ENCODE results near the gene FAM20B.

Gene FAM20B

GRCh38 chr1:179083533-179083932 lies 57.8 kb downstream of the FAM20B start:
- FAIRE-seq (peak; percentile 71), DNase-seq (ENCODE audit: extremely low spot score, insufficient read length, low read depth) (no peak)

- FAIRE-seq (no peak), DNase-seq (ENCODE audit: extremely low spot score, insufficient read length, low read depth) (no peak)
These were observed 62.0 kb downstream of the FAM20B start for GRCh38 chr1:179087665-179088064.

DNA sequence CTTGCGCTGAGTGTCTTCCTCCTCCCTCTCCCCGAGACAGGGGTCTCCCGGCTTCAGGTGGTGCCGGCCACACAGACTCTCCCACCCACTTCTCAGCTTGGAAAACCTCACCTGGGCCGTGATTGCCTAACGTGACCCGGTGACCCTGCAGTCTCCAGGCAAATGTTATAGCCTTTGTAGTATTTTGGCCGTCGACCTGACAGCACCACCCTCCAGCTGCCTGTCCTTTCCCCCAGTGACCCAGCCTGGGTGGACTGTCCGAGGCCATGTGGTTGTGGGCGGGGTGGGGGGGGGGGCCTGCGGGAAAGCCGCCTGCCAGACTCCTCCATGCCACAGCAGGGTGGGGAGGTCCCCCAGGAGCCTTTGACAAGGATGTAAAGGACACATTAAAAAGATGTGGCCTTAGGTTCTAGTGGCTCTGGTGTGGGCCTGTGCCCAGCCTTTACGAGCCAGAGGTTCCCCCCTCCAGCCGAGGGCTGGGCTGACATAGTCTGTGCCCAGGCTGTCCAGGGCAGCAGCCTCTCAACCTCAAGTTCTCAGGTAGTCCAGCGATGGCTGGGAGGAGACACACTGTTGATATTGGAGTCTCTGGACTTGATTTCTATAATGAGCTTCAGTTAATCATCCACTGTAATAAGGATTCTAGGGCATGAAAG lies 64.3 kb downstream of the FAM20B start:
- DNase-seq (ENCODE audit: extremely low spot score, insufficient read length, low read depth) (no peak), FAIRE-seq (no peak)

DNA sequence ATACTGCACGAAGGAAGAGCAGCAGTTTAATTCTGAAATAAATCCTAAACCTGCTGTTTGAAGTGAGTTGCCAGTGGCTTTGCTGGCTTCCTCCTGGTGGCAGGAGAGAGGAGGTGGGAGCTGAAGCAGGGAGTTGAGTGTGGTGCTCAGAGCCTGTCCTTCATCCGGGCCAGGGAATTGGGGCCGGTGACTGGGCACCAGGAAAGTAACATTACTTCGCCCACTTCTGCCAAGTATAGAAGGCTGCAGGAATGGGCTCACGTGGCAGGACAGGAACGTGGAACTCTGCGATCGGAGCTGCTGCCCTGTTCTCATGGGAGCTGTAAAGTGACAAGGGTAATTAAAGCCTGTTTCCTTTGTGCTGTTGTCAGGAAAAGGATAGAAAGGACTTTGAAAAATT lies 64.8 kb downstream of the FAM20B start:
- DNase-seq (ENCODE audit: extremely low spot score, insufficient read length, low read depth) (no peak), FAIRE-seq (no peak)

- DNase-seq (ENCODE audit: extremely low spot score, insufficient read length, low read depth): no peak
- FAIRE-seq: no peak
These were observed 65.2 kb downstream of the FAM20B start for GRCh38 chr1:179090923-179091322.

- FAIRE-seq: no peak
- no peak for DNase-seq (ENCODE audit: extremely low spot score, insufficient read length, low read depth)
These were observed 66.0 kb downstream of the FAM20B start for GRCh38 chr1:179091691-179092165.

- FAIRE-seq: no peak
- DNase-seq (ENCODE audit: extremely low spot score, insufficient read length, low read depth): no peak
These were observed 67.3 kb downstream of the FAM20B start for GRCh38 chr1:179092896-179093461.

DNA sequence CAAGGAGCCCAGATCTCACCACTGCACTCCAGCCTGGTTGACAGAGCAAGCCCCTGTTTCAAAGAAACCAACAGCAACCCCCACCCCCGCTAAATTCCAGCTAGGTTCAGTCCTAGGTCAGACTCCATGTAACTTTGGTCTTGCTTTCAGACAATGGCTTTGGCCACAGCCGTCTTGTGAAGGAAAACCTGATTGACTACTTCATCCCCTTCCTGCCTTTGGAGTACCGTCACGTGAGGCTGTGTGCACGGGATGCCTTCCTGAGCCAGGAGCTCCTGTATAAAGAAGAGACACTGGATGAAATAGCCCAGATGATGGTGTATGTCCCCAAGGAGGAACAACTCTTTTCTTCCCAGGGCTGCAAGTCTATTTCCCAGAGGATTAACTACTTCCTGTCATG lies 69.1 kb downstream of the FAM20B start:
- FAIRE-seq (no peak), DNase-seq (ENCODE audit: extremely low spot score, insufficient read length, low read depth) (no peak)

- no peak for DNase-seq (ENCODE audit: extremely low spot score, insufficient read length, low read depth)
- no peak for FAIRE-seq
These were observed 69.7 kb downstream of the FAM20B start for GRCh38 chr1:179095377-179095776.

DNA sequence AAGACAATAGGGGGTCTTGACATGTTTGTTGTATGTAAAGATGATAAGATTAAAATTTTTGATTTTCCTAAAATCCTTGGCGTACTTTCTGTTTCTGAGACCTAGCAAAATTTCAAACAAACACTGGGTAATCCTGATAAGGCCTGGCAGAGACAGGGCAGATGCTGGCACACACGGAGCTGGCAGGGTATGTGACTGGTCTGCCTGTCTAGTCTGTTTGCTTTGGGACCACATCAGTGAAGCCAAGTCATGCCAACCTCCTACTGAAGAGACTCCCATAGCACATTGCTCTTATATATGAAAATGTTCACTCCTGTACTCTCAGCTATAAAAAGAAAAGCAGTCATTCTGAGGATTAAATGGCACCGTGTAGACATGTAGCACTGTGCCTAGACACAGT lies 70.2 kb downstream of the FAM20B start:
- no peak for DNase-seq (ENCODE audit: extremely low spot score, insufficient read length, low read depth)
- FAIRE-seq: no peak

DNA sequence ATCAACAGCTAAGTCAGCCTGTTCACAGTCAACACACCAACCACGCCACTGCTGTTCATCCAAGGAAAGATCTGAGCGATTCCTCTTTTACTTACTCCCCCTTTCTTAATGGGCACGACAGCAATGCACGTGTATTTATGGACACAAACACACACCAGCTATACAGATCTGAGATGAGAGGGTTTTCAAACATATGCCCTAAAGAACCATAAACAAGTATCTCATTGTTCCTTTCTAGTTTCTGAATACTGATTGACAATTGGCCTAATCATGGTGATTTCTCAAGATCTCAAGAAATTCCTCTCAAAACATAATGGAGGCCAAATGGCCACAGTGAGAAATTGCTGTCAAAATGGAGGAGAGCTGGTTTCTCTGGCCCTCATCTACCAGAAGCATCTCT lies 74.2 kb downstream of the FAM20B start:
- no peak for DNase-seq (ENCODE audit: extremely low spot score, insufficient read length, low read depth)
- FAIRE-seq: no peak

DNA sequence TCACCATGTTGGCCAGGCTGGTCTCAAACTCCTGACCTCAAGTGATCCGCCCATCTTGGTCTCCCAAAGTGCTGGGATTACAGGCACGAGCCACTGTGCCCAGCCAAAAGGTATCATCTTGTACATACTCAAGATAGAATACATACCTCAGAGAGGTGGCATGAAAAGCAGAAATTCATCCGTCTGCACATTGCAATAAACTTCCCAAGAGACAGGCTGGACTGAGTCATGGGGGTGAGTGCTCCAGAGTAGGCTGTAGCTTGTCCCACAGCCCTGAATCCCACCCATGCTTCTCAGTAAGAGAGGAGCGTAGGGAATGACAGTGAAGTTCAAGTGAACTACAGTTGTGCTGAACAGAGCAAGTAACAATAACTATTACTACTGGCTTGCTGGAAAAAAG lies 75.9 kb downstream of the FAM20B start:
- DNase-seq (ENCODE audit: extremely low spot score, insufficient read length, low read depth) (no peak), FAIRE-seq (no peak)

GRCh38 chr1:179103999-179104398 lies 78.3 kb downstream of the FAM20B start:
- DNase-seq (ENCODE audit: extremely low spot score, insufficient read length, low read depth) (no peak), FAIRE-seq (no peak)

- DNase-seq (ENCODE audit: extremely low spot score, insufficient read length, low read depth) (no peak), FAIRE-seq (no peak)
These were observed 79.0 kb downstream of the FAM20B start for GRCh38 chr1:179104611-179105250.

GRCh38 chr1:179105393-179105792 lies 79.7 kb downstream of the FAM20B start:
- FAIRE-seq (no peak), DNase-seq (ENCODE audit: extremely low spot score, insufficient read length, low read depth) (no peak)

DNA sequence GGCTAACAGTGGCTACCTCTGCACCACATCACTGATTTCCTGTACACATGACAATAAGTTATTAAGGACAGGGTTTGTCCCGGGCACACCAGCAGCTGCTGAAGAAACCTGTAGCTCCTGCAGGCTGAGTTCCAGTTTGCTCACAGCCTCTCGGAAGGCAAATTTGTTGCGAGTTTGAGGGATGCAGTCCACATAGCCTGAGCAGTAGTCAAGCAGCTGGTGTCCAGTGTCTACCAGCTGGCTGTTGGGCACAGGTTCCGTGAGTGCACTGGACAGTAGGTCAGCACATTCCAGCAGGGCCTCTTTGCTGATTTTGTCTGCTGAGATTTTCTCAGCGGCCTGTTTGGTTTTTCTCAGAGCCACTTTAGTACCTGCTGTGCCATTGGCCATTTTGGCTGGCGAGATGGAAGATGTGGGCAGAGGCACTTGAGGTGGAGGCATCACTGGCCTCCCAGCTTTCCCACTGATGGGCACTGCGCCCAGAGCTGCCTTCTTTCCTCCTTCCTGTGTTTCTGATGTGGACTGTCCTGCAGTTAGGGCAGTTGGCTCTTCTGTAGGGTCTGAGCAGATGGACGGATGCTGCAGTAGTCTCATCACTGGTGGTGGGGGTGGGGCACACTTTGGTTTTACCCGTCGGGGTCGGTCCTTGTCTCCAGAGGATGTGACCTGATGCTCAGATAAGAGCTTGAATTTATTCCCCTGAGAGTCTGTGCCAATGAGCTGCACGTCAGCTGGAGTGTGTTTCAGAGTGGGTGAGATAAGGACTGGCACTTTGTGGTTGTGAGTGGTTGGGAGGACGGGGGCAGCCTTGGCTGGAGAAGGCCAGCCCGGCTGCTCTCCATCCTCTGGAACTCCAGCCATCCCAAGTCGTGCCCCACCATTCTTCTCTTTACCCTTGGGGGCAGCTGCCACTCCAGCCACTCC lies 82.3 kb downstream of the FAM20B start:
- no peak for FAIRE-seq
- DNase-seq (ENCODE audit: extremely low spot score, insufficient read length, low read depth): no peak

- no peak for FAIRE-seq
- no peak for DNase-seq (ENCODE audit: extremely low spot score, insufficient read length, low read depth)
These were observed 83.0 kb downstream of the FAM20B start for GRCh38 chr1:179108644-179109043.

- FAIRE-seq (no peak), DNase-seq (ENCODE audit: extremely low spot score, insufficient read length, low read depth) (no peak)
These were observed 89.5 kb downstream of the FAM20B start for GRCh38 chr1:179115181-179115580.

DNA sequence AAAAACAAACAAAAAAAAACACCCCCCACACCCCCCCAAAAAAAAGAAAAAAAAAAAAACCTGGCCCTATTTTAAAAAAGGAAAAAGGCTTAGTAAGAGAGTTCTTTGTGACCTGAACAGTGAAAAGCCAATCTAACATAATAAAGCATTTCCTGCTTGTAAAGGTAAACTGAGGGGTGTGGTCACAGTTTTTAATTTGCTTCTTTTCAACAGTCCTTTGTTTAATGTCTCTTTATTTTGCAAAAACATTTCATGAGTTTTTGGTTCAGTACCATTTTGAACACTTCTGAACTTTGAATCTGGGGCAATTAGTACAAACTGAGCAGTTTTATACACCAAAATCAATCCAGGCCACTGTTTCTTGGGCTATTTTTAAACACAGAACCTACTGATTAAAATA lies 93.8 kb downstream of the FAM20B start:
- no peak for FAIRE-seq
- no peak for DNase-seq (ENCODE audit: extremely low spot score, insufficient read length, low read depth)

GRCh38 chr1:179120736-179121135 lies 95.0 kb downstream of the FAM20B start:
- DNase-seq (ENCODE audit: extremely low spot score, insufficient read length, low read depth) (no peak), FAIRE-seq (no peak)
